ENCODE measurements around the gene SEPTIN10.
"Not testable (repeated sequence)": the region's sequence is repeated elsewhere in the genome, so short reads cannot be mapped to it uniquely, and the experiment has no call there.

The SEPTIN10 gene

GRCh38 chr2:109601783-109602182 lies 12.0 kb downstream of the SEPTIN10 start:
- DNase-seq (ENCODE audit: low read depth): no peak

- DNase-seq (ENCODE audit: low read depth): no peak
Measured at GRCh38 chr2:109597283-109597682, 16.5 kb downstream of the SEPTIN10 start.

- DNase-seq (ENCODE audit: low read depth): no peak
Measured at GRCh38 chr2:109595644-109596043, 18.1 kb downstream of the SEPTIN10 start.

GRCh38 chr2:109594246-109594885 lies 19.4 kb downstream of the SEPTIN10 start:
- DNase-seq (ENCODE audit: low read depth): no peak

- DNase-seq (ENCODE audit: low read depth): no peak
Measured at GRCh38 chr2:109592905-109593304, 20.9 kb downstream of the SEPTIN10 start.

GRCh38 chr2:109591206-109591605 lies 22.6 kb downstream of the SEPTIN10 start:
- no peak for DNase-seq (ENCODE audit: low read depth)

GRCh38 chr2:109586687-109587086 lies 27.1 kb downstream of the SEPTIN10 start:
- DNase-seq (ENCODE audit: low read depth): no peak

GRCh38 chr2:109582928-109583895 lies 30.6 kb downstream of the SEPTIN10 start:
- DNase-seq (ENCODE audit: low read depth): no peak

- DNase-seq (ENCODE audit: low read depth): not testable (repeated sequence)
Measured at GRCh38 chr2:109577630-109578029, 36.1 kb downstream of the SEPTIN10 start.

- DNase-seq (ENCODE audit: low read depth): no peak
Measured at GRCh38 chr2:109575373-109575772, 38.4 kb downstream of the SEPTIN10 start.

- no peak for DNase-seq (ENCODE audit: low read depth)
Measured at GRCh38 chr2:109563980-109564550, 49.7 kb downstream of the SEPTIN10 start.

- DNase-seq (ENCODE audit: low read depth): no peak
Measured at GRCh38 chr2:109563288-109563687, 50.5 kb downstream of the SEPTIN10 start.

GRCh38 chr2:109562421-109562820 lies 51.3 kb downstream of the SEPTIN10 start:
- DNase-seq (ENCODE audit: low read depth): no peak

GRCh38 chr2:109560265-109560664 lies 53.5 kb downstream of the SEPTIN10 start:
- DNase-seq (ENCODE audit: low read depth): no peak

- peak; percentile 59 for DNase-seq (ENCODE audit: low read depth)
Measured at GRCh38 chr2:109558076-109558882, 55.5 kb downstream of the SEPTIN10 start.

GRCh38 chr2:109557309-109557708 lies 56.5 kb downstream of the SEPTIN10 start:
- DNase-seq (ENCODE audit: low read depth): no peak

- DNase-seq (ENCODE audit: low read depth): no peak
Measured at GRCh38 chr2:109555346-109555900, 58.3 kb downstream of the SEPTIN10 start.

- no peak for DNase-seq (ENCODE audit: low read depth)
Measured at GRCh38 chr2:109554758-109555157, 59.0 kb downstream of the SEPTIN10 start.

GRCh38 chr2:109549016-109549590 lies 64.7 kb downstream of the SEPTIN10 start:
- no peak for DNase-seq (ENCODE audit: low read depth)

GRCh38 chr2:109547280-109547679 lies 66.5 kb downstream of the SEPTIN10 start:
- no peak for DNase-seq (ENCODE audit: low read depth)

All from non-pigmented ciliary epithelial cell (primary cell).